D341Med (cell line): ENCODE measurements around the gene KIFC1.

Source experiments
- DNase-seq: peaks from one replicate; pipeline ENCODE4 v3.0.0; 2012; ENCODE audit warnings: low spot score

KIFC1 gene

DNA sequence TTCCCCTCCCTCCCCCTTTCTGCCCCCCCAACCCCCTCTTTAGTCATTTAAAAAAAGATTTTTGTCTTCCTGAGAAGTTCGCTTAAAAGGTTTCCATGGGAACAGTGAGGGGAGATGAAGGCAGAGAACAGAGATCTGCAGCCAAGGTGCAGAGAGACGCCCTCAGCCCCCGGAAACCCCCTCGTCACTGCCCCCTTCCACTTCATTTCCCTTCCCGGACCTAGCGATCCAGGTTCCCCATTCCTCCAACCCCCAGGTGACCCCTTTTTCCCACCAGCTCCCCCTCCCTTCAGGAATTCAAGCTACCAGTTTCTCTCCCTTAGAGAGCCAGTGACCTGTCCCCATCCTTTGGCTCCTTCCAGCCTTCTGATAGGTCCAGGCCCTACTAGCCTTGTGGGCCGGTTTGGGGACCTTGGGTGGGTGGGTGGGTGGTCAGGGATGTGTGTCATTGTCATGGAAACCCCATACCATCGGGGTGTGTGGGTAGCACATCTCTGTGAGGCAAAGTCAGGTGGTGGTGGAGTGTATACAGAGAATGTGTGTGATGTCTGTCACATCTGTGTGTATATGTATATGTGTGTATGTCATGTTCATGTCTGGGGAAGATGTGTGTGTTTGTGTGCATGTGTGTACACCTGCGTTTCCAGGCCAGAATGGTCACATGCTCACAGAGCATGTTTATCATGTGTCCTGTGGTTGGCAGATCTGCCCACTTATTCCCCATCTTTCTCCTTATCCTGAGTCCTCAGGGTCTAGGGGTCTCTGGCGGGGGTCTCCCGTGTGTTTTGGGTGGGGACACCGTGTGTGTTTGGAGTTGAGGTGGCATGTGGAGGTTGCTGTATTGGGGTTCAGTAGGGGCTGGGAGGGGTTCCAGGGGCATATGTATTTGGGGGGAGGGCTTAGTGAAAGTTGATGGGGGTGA is 35.2 kb downstream of the KIFC1 start:
- no peak for DNase-seq

DNA sequence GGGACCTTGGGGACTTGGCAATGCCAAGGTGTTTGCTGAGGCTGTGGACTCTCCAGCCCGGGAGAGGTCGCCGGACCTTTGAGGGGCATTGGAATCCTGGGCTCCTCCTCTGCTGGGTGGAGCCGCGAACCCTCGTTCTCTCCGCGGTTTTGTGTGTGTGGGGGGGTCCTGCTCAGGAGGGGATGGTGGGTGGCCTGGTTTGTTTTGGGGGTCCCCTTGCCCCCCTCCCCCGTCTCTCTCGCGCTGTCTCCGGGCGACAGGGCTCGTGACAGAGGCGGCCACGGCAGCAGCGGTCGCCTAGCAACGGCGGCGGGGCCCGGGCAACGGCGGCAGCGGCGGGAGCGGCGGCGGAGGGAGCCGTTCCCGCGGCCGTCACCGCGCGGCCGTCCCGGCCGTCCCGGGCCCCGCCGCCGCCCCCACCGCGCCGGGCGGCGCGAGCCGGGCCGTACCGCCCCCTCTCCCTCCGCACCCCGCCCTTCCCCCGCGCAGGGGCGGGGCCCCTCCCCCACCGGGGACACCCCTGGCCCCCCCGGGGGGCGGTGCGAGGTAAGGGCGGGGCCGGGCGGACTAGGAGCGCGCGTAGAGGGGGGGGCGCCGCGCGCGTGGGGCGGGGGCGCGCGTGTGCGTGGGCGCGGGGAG is 36.1 kb downstream of the KIFC1 start:
- DNase-seq = peak; percentile 83

DNA sequence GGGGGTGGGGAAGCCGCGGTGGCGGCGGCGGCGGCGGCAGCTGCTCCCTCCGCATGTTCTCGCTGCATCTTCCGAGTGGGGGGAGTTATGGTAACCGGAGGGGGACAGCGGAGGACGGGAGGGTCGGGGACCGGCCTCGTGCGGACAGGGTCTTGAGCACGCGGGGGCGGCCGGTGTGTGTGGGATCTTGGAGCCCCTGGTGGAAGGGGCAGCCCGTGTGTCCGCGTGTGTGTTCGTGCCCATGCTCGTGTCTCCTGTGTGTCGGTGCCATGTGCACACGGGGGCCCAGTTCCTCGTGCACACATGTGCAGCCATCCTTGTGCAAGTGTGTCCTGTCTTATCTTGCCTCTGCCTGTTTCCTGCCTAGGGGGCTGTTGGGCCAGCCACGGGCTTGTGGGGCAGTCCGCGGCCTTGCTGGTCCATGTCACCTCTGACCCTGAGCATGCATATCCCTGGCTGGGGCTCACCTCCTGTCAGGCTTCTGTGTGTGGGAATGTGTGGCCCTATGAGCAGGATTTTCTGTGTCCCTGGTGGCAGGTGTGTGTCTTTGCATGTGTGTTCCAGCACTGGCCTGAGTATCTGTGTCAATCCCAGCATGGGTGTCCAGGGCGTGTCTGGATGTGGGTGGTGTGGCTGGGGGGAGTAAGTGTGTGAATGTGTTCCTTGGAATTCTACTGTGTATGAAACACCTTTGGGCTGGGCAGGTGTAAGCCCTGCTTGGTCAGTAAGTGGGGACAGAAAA is 36.8 kb downstream of the KIFC1 start:
- peak; percentile 64 for DNase-seq

DNA sequence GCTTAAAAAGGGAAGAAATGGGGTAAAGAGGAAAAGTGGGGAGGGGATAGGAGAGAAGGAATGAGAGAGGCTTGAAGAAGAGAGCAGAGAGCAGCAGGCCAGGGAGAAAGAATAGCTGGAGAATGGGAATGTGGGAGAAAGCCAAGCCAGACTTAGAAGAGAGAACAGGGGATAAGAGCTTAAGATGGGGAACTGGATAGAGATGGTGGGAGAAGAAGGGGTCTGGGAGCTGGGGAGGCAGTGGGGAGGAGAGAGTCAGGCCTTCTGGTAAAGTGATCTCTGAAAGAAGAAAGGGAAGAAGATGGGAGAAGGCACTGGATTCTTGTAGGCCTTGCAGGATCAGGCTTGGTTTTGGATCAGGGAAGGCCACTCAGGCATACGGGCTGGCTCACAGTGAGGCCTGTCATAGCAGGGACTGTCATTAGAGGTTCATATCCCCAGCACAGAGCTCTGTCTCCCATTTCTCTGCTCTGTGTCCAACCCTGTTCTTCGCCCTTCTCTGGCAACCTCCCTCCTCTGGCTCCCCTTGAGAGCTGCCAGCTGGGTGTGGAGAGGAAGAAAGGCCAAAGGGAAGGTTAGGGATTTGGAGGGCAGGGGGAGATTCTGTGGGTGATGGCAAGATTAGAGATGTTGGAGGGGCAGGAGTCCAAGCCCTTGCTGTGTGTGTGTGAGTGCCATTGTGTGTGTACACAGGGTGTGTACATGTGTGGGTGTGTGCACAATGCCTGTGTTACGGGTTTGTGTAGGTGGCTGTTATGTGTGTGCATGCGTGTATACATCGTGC is 37.5 kb downstream of the KIFC1 start:
- DNase-seq = no peak

DNA sequence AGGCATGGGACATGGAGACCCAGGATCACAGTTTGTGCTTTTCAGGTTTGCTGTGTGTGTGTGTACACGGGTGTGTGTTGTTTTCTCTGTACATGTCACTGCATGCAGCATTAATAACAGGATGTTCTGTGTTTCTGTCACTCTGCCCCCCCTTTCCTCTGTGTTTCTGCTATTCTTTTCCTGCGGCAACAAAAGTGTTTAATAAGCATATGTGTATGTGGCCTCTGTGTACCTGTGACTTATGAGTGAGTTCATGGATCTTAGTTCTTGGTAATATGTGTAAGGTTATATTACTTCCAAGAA is 38.1 kb downstream of the KIFC1 start:
- no peak for DNase-seq

DNA sequence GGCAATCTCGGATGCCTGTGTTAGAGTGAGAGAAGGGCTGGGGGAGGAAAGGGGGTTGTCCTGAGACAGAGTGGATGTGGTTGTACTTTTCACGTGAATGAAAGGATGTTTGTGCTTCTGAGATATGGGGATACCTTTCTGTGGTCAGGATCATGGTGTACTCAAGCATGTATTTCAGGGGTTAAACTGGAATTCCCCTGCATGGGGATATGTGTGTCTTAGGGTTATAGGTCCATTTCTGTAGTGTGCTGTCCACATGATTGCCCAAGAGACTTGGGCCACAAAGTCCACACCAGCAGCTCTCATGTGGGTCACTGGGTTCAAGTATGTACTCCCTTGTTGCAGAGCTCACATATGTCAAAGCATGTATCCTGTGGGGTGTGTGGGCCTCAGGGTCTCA is 38.7 kb downstream of the KIFC1 start:
- no peak for DNase-seq

DNA sequence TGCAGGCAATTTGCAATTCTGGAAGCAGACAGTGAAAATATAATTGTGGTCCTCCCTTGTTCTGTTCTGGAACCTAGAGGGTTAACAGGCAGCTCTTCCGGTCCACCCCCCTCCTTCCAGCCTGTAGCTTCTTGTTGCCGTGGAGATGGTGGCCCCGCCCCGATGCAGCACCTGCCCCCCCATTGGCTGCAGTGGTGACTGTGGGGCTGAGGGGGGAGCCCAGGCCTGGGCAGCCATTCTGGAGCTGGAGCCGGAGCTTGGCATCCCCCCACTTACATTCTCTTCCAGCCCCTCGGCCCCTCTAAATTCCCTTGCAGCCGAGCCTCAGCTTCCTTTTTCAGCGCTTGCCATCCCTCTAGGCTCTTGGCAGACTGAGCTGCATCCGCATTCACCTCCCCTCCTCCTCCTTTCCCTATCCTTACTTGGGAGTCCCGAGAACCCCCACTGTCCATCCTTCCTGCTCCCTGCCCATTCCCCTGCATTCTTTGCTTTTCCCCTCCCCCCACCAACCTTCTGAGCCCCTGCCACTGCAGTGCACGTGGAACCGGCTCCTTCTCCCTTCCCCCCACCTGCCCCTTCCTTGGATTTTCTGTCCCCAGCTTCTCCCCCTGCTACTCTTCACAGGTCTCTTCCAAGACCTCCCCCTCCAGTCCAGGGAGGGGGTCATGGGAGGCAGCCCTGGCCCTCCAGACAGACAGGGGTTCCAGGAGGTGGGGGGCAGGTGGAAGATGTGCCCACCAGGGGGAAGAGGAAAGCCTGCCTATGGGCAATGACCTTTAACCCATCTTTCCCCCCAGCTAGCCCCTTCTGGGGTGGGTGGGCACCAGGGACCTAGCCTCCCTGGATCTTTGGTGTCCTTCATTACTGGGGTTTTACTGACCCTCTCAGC is 39.6 kb downstream of the KIFC1 start:
- DNase-seq = peak; percentile 89

DNA sequence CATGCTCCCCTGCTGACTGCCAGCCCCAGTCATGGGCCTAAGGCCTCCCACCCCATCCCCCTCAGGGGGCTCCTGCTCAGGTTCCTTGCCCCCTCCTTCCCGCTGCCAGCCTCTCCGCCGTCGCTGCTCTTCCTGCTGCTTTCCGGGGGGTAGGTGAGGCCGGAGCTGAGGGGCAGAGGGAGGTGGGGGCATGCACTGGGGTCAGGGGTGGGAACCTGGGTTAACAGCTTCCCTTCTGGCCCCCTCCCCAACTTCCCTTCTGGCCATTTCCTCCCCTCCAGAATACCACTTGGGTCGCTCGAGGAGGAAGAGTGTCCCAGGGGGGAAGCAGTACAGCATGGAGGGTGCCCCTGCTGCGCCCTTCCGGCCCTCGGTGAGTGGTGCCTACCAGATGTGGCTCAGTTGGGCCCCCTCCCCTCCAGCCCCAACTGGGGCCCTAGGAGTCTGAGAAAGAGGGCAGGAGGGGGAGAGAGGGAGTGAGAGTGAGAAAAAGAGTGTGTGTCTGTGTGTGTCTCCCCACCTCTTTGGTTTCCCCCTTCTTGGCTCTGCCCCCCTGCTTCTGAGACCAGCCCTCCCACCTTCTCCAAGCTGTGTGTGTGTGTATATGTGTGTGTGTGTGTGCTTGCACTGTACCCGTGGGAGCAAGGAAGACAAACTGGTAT is 40.4 kb downstream of the KIFC1 start:
- DNase-seq = peak; percentile 15

DNA sequence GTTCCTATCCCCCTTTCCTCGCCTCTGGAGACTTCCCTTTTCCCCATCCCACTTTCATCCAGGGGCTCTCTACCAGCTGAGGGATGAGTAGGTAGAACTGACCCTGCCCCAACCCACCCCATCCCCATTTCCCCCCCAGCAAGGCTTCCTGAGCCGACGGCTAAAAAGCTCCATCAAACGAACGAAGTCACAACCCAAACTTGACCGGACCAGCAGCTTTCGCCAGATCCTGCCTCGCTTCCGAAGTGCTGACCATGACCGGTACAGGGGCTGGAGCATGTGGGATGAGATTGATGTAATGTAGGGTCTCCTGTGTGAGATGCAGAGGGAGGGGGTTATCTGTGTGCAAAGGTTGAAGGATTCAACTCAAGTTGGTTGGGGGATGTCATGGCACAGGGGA is 40.9 kb downstream of the KIFC1 start:
- peak; percentile 8 for DNase-seq

DNA sequence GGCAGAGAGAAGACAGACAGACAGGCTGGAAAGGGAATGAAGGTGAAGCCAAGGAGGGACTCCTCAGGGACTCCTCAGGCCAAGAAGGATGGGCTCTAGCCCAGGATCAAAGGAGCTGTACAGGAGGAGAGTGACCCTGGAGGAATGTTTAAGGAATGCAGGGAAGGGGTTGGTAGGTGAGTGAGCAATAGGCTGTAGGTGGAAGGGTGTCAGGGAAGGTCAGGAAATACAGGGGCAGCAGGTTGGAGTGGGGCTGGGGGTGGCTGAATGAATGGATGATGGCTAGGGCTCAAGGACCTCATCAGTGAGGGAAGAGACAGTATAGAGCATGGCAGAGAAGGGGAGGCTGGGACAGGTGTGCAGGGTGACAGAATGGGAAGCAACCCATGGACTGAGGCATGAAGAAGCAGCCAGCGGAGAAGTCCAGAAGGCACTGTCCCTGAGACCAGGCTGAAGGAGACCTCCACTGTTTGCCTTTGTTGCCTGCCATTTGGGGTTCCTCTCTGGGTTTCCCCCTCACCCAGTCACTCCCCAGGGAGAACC is 41.4 kb downstream of the KIFC1 start:
- no peak for DNase-seq

DNA sequence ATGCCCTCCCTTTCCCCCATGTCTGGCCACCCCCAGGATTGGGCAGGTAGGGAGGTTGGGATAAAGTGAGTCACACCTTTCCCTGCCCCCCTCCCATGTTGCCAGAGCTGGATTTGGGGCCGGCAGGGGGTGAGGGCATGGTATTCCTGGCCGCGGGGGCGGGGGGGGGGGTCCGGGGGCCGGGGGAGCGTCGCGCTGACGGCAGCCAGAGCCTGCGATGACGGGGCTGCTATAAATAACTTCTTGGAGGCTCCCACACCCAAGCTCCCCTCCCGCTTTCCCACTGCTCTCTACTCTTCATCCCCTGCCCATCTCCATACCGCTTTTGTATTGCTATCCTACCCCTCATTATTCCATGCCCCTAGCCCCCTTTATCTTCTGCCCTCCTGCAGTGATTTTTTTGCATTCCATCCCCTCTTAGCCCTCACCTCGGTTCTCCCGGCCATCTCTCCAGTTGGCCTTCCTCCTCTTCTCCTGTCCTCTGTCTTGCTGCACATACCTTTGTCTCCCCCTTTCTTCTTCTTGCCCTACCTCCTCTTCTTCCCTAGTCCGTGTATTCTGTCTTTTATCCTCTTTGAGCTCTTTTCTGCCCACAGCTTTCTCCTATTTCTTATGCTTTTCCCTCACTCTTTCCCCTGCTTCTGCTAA is 42.0 kb downstream of the KIFC1 start:
- DNase-seq = no peak

DNA sequence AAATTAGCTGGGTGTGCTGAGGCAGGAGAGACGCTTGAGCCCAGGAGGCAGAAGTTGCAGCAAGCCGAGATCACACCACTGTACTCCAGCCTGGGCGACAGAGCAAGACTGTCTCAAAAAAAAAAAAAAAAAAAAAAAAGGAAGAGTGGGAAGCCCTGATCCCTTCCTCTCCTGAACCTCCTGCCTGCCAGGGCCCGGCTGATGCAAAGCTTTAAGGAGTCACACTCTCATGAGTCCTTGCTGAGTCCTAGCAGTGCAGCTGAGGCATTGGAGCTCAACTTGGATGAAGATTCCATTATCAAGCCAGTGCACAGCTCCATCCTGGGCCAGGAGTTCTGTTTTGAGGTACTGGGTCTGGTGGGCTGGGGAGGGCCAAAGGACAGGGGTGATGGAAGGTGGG is 43.3 kb downstream of the KIFC1 start:
- DNase-seq = no peak

DNA sequence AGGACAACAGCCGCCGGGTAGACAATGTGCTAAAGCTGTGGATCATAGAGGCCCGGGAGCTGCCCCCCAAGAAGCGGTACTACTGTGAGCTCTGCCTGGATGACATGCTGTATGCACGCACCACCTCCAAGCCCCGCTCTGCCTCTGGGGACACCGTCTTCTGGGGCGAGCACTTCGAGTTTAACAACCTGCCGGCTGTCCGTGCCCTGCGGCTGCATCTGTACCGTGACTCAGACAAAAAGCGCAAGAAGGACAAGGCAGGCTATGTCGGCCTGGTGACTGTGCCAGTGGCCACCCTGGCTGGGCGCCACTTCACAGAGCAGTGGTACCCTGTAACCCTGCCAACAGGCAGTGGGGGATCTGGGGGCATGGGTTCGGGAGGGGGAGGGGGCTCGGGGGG is 46.0 kb downstream of the KIFC1 start:
- DNase-seq = no peak

DNA sequence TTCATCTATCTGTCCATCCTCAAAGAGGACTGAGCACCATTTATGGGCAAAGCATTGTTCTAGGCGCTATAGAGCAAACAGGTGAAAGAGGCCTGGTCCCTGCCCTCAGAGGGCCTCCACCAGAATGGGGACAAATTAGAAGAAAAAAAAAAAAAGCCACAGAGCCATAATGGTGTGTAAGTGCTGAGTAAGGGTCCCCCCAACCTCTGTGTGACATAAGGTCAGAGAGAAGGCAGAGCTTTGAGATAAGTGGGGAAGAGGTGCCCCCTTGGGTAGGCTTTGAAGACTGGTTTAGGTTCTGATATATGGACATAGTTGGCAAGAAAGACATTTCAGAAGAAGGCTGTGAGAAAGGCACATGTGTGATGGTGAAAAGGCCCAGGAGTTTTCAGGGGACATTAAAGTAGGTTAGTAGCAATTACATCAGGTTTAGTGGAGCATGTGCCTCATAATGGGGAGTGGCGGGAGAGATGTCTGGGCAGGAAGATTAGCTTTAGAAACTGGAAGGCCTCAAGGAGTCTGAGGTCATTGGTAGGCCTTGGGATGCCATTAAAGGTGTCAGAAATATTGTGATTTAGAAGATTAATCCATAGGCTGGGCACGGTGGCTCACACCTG is 47.5 kb downstream of the KIFC1 start:
- DNase-seq = no peak

DNA sequence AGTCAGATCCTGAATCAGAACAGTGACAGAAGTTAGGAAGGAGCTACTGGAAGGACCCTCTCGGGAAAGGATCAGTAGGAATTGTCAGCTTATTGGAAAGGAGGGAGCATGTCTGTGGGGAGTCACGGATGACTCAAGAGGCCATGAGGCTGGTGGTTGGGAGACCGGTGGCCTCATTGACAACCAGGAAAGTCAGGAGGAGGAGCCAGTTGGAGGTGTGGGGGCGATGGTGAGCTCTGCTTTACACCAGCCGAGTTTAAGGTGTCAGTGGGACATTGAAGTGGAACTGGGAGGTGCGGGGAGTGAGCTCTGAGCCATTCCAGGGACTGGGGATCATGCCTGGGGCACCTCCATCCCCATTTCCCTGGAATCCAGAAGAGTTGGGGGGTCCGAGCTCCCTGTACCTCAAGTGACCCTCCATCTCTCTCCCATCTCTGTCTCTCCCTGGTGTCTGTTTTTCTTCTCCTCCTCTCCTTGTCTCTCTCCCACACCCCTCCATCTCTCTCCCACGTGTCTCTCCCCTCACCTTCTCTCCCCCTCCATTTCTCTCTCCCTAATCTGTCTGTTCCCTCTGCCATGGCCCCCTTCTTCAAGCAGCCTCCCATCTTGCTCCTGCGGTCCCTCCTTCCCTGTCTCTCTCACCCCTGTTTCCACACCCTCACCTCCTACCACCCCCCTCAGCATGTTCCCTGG is 48.5 kb downstream of the KIFC1 start:
- DNase-seq = no peak

DNA sequence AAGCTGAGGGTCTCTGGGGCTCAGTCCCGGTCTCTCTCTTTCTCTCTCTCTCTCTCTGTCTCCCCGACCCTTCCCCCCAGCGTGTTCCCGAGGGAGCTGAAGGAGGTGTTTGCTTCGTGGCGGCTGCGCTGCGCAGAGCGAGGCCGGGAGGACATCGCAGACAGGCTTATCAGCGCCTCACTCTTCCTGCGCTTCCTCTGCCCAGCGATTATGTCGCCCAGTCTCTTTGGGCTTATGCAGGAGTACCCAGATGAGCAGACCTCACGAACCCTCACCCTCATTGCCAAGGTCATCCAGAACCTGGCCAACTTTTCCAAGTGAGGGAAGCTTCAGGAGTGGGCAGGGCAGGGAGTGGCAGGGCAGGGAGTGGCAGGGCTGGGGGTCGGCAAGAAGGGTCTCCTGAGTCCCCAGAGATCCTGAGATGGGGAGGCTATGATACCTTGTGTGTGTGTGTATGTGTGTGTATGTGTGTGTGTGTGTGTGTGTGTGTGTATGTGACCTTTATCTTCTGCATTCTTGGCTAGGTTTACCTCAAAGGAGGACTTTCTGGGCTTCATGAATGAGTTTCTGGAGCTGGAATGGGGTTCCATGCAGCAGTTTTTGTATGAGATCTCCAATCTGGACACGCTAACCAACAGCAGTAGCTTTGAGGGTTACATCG is 49.2 kb downstream of the KIFC1 start:
- DNase-seq = no peak

DNA sequence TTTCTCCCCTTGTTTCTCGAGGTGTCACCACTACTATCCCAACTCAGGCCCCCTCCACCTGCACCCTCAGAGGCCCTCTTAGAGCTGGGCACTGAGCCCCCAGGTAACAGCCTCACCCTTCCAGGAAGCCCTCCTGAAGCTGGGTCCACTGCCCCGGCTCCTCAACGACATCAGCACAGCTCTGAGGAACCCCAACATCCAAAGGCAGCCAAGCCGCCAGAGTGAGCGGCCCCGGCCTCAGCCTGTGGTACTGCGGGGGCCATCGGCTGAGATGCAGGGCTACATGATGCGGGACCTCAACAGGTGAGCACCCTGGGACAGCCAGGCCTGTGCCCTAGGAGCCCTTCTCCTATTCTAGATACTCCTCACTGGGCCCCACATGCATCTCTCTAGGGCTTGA is 49.8 kb downstream of the KIFC1 start:
- no peak for DNase-seq

DNA sequence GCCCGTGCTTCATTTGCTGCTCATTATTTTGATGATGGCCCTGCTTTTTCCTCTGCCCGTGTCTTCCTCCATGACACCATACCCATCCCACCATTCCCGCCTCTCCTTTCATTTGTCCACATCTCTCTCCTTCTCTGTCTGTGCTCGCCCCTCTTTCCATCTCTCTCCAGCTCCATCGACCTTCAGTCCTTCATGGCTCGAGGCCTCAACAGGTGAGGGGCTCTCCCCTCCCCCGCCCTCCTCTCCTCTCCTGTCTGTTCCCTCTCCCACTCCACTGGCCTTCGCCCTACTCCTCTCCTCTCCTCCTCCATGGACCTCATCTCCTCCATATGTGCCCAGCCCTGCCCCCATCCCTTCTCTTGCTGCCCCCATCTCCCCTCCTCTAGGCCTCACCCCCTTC is 50.7 kb downstream of the KIFC1 start:
- no peak for DNase-seq
